GM19025 (cell line): ENCODE measurements around the gene RPS2.
"Not testable (repeated sequence)": the region's sequence is repeated elsewhere in the genome, so short reads cannot be mapped to it uniquely, and the experiment has no call there.

ENCODE experiments used
- ATAC-seq: cut with Tn5 transposase; IDR thresholded peaks from one replicate; pipeline ENCODE4 v1.9.1; 2021; ENCODE audit warnings: mild to moderate bottlenecking, low read depth, moderate library complexity; ENCODE audit not compliant: unreplicated experiment

Gene RPS2

GRCh38 chr16:1944612-1945199 is 19.9 kb downstream of the RPS2 start:
- ATAC-seq: no peak

GRCh38 chr16:1942810-1943726 is 21.6 kb downstream of the RPS2 start, which contains the start of gene MSRB1:
Gene MSRB1 (minus strand): TSS chr16:1943199. CDS start chr16:1943156, 43 bp downstream.
- ATAC-seq: peak; percentile 94

GRCh38 chr16:1942047-1942809 is 22.4 kb downstream of the RPS2 start:
- no peak for ATAC-seq

GRCh38 chr16:1941162-1942046 is 23.2 kb downstream of the RPS2 start:
- ATAC-seq: no peak

- no peak for ATAC-seq
Measured at GRCh38 chr16:1940273-1941161, 24.1 kb downstream of the RPS2 start.

GRCh38 chr16:1939833-1940232 is 24.8 kb downstream of the RPS2 start:
- not testable (repeated sequence) for ATAC-seq

GRCh38 chr16:1938910-1939309 is 25.7 kb downstream of the RPS2 start:
- no peak for ATAC-seq

- no peak for ATAC-seq
Measured at GRCh38 chr16:1938316-1938715, 26.3 kb downstream of the RPS2 start.

GRCh38 chr16:1936945-1937479 is 27.6 kb downstream of the RPS2 start:
- ATAC-seq: no peak

- no peak for ATAC-seq
Measured at GRCh38 chr16:1933097-1933661, 31.4 kb downstream of the RPS2 start.

- no peak for ATAC-seq
Measured at GRCh38 chr16:1932050-1933028, 32.3 kb downstream of the RPS2 start.

GRCh38 chr16:1930338-1930720 is 34.3 kb downstream of the RPS2 start:
- no peak for ATAC-seq

- peak; percentile 84 for ATAC-seq
Measured at GRCh38 chr16:1929578-1930337, 34.9 kb downstream of the RPS2 start.

GRCh38 chr16:1929105-1929504 is 35.5 kb downstream of the RPS2 start:
- no peak for ATAC-seq

- no peak for ATAC-seq
Measured at GRCh38 chr16:1926271-1926670, 38.4 kb downstream of the RPS2 start.

GRCh38 chr16:1924095-1924494 is 40.5 kb downstream of the RPS2 start:
- ATAC-seq: no peak
